HCT116 (cell line): Measurements from ENCODE around the gene CFAP45. TPM values are rescaled to one million over a fixed set of nuclear protein-coding genes. Genes with fewer than 3 reads are reported as not detected.

Experiments used
- ATAC-seq: fragments of 200-7000 bp; cut with Tn5 transposase; 2 replicates; pipeline ENCODE4 v1.9.1; 2020; ENCODE audit warnings: mild to moderate bottlenecking, moderate library complexity
- BruUV-seq: library from RNA; stranded (reverse); fragments of 400-500 nt; replicated peaks from 2 replicates; lab custom pipeline; 2021; lab: Mats Ljungman, UMichigan
- CTCF ChIA-PET: fragments of 300-600 bp; sonication (Branson Sonifier 250); formaldehyde crosslinking; loops from one replicate; lab custom pipeline; 2021; ENCODE audit warnings: antibody characterized with exemption; lab: Charles Lee
- POLR2A ChIA-PET: fragments of 300-600, 350-600 bp; sonication (Branson Sonifier 250); formaldehyde crosslinking; loops from one replicate; lab custom pipeline; 2021; ENCODE audit warnings: antibody characterized with exemption; lab: Charles Lee
- RAD21 ChIA-PET, 2 experiments: fragments of 300-600 bp; sonication (Branson Sonifier 250); formaldehyde crosslinking; loops; one replicate each; lab custom pipeline; 2023; ENCODE audit warnings: low total read pairs in 2 of 2; ENCODE audit not compliant: uncharacterized antibody in 2 of 2, unreplicated experiment in 2 of 2, low non-redundant PET in 1 of 2; lab: Charles Lee
- DNase-seq: peaks from one replicate; pipeline ENCODE4 v3.0.0-alpha.2; 2010; ENCODE audit warnings: low read depth, low spot score
- H2AFZ ChIP-seq: fragments of 200-600 bp; shearing (Covaris generic), sonication (generic); 2 replicates; pipeline ENCODE4 v1.6.1; 2017; ENCODE audit warnings: low read depth, mixed run types, mixed read lengths, antibody characterized with exemption, low read length; ENCODE audit not compliant: poor library complexity, severe bottlenecking
- H3K27ac ChIP-seq: 2 replicates; pipeline ENCODE4 v1.5.1; 2012; ENCODE audit warnings: low read depth, low read length
- H3K27me3 ChIP-seq: fragments of 200-600 bp; sonication (generic); 2 replicates; pipeline ENCODE4 v1.6.1; 2016; ENCODE audit warnings: mixed run types, low read length, mixed read lengths; ENCODE audit not compliant: insufficient read depth
- H3K36me3 ChIP-seq, 2 experiments: fragments of 200-500 bp in 1 of 2; fragments of 200-600 bp in 1 of 2; sonication (Bioruptor generic) in 1 of 2; sonication (generic) in 1 of 2; 2 replicates each; pipeline versions ENCODE4 v1.5.1 to v1.6.1; 2014 to 2016; ENCODE audit warnings: low read length in 2 of 2, inconsistent platforms in 1 of 2, mixed read lengths in 1 of 2, mixed run types in 1 of 2; ENCODE audit not compliant: insufficient read depth in 2 of 2, control insufficient read depth in 1 of 2
- H3K4me1 ChIP-seq, 2 experiments: fragments of 200-600 bp in 1 of 2; sonication (generic) in 1 of 2; 2 replicates each; pipeline versions ENCODE4 v1.5.1 to v1.6.1; 2012 to 2017; ENCODE audit warnings: low read length in 2 of 2, inconsistent platforms in 1 of 2, mild to moderate bottlenecking in 1 of 2, mixed read lengths in 1 of 2, mixed run types in 1 of 2, moderate library complexity in 1 of 2; ENCODE audit not compliant: insufficient read depth in 2 of 2, control insufficient read depth in 1 of 2
- H3K4me2 ChIP-seq: fragments of 200-600 bp; sonication (generic); 2 replicates; pipeline ENCODE4 v1.6.1; 2017; ENCODE audit warnings: mixed run types, low read length, mixed read lengths
- H3K4me3 ChIP-seq, 2 experiments: fragments of 200-600 bp in 1 of 2; sonication (generic) in 1 of 2; replicated peaks in 1 of 2; 2 replicates each; pipeline ENCODE4 v1.5.1; 2011 to 2016; ENCODE audit warnings: low read length in 2 of 2, control low read depth in 1 of 2, low read depth in 1 of 2, mild to moderate bottlenecking in 1 of 2, mixed read lengths in 1 of 2, mixed run types in 1 of 2
- H3K79me2 ChIP-seq: fragments of 200-600 bp; sonication (generic); 2 replicates; pipeline ENCODE4 v1.6.1; 2017; ENCODE audit warnings: mild to moderate bottlenecking, mixed run types, low read length, moderate library complexity, mixed read lengths; ENCODE audit not compliant: insufficient read depth
- H3K9ac ChIP-seq: fragments of 200-600 bp; sonication (generic); 2 replicates; pipeline ENCODE4 v1.6.1; 2016; ENCODE audit warnings: low read length, mixed read lengths
- H3K9me2 ChIP-seq: fragments of 200-600 bp; sonication (generic), shearing (Covaris generic); 2 replicates; pipeline ENCODE4 v1.6.1; 2017; ENCODE audit warnings: mixed run types, mild to moderate bottlenecking, moderate library complexity; ENCODE audit not compliant: insufficient read depth
- H3K9me3 ChIP-seq, 2 experiments: fragments of 200-500 bp in 1 of 2; fragments of 200-600 bp in 1 of 2; sonication (Bioruptor generic) in 1 of 2; sonication (generic) in 1 of 2; 2 replicates each; pipeline ENCODE4 v1.6.1; 2014 to 2017; ENCODE audit warnings: low read length in 2 of 2, mixed read lengths in 2 of 2, inconsistent platforms in 1 of 2, low read depth in 1 of 2, mild to moderate bottlenecking in 1 of 2, mixed run types in 1 of 2, moderate library complexity in 1 of 2; ENCODE audit not compliant: control insufficient read depth in 1 of 2, insufficient read depth in 1 of 2
- H4K20me1 ChIP-seq: fragments of 200-600 bp; sonication (generic), shearing (Covaris generic); 2 replicates; pipeline ENCODE4 v1.6.1; 2017; ENCODE audit warnings: mixed run types, mild to moderate bottlenecking, moderate library complexity; ENCODE audit not compliant: insufficient read depth
- ATF3 ChIP-seq: IDR thresholded peaks from 2 replicates; pipeline ENCODE4 v1.6.1; 2012
- CEBPB ChIP-seq: IDR thresholded peaks from 2 replicates; pipeline ENCODE4 v1.6.1; 2012; ENCODE audit warnings: low read depth
- CTCF ChIP-seq, 3 experiments: fragments of 200-600 bp in 1 of 3; sonication (generic) in 1 of 3; IDR thresholded peaks in 2 of 3; conservative IDR thresholded peaks in 1 of 3; 2 replicates each; pipeline ENCODE4 v1.5.1; 2012 to 2017; ENCODE audit warnings: low read depth in 2 of 3, low read length in 2 of 3, antibody characterized with exemption in 1 of 3, borderline replicate concordance in 1 of 3, control low read depth in 1 of 3, mild to moderate bottlenecking in 1 of 3, mixed read lengths in 1 of 3, mixed run types in 1 of 3, moderate library complexity in 1 of 3; ENCODE audit not compliant: insufficient read depth in 1 of 3
- EGR1 ChIP-seq: IDR thresholded peaks from 2 replicates; pipeline ENCODE4 v1.6.1; 2012; ENCODE audit warnings: low read depth
- ELF1 ChIP-seq: IDR thresholded peaks from 2 replicates; pipeline ENCODE4 v1.6.1; 2012; ENCODE audit warnings: low read depth, borderline replicate concordance
- EZH2 ChIP-seq: fragments of 200-600 bp; sonication (generic); IDR thresholded peaks from 2 replicates; pipeline ENCODE4 v1.6.1; 2017; ENCODE audit warnings: antibody characterized with exemption, mixed run types
- EZH2phosphoT487 ChIP-seq: fragments of 200-600 bp; IDR thresholded peaks from 2 replicates; pipeline ENCODE4 v1.6.1; 2018; ENCODE audit warnings: antibody characterized with exemption, borderline replicate concordance
- JUND ChIP-seq: IDR thresholded peaks from 2 replicates; pipeline ENCODE4 v1.6.1; 2012
- MAX ChIP-seq: IDR thresholded peaks from 2 replicates; pipeline ENCODE4 v1.6.1; 2012
- POLR2A ChIP-seq: IDR thresholded peaks from 2 replicates; pipeline ENCODE4 v1.7.0; 2011; ENCODE audit warnings: borderline replicate concordance; ENCODE audit not compliant: insufficient read depth, insufficient read length; ENCODE audit errors: extremely low read depth
- RAD21 ChIP-seq: IDR thresholded peaks from 2 replicates; pipeline ENCODE4 v1.6.1; 2012; ENCODE audit warnings: low read depth, mild to moderate bottlenecking
- REST ChIP-seq: IDR thresholded peaks from 2 replicates; pipeline ENCODE4 v1.6.1; 2012; ENCODE audit warnings: low read depth
- SIN3A ChIP-seq: IDR thresholded peaks from 2 replicates; pipeline ENCODE4 v1.6.1; 2012; ENCODE audit warnings: low read depth
- SP1 ChIP-seq: IDR thresholded peaks from 2 replicates; pipeline ENCODE4 v1.6.1; 2012; ENCODE audit warnings: low read depth
- TCF7L2 ChIP-seq: IDR thresholded peaks from 2 replicates; pipeline ENCODE4 v1.7.0; 2011; ENCODE audit warnings: borderline replicate concordance, inconsistent platforms; ENCODE audit not compliant: insufficient read depth, insufficient read length; ENCODE audit errors: extremely low read depth
- YY1 ChIP-seq: IDR thresholded peaks from 2 replicates; pipeline ENCODE4 v1.6.1; 2011; ENCODE audit warnings: low read length, low read depth, moderate library complexity, mild to moderate bottlenecking; ENCODE audit not compliant: insufficient replicate concordance; ENCODE audit errors: extremely low read depth
- ZFX ChIP-seq: fragments of 450-650 bp; IDR thresholded peaks from 2 replicates; pipeline ENCODE4 v1.6.1; 2017
- ZNF274 ChIP-seq: fragments of 200-500 bp; sonication (Bioruptor generic); IDR thresholded peaks from 2 replicates; pipeline ENCODE4 v1.6.1; 2014; ENCODE audit warnings: mild to moderate bottlenecking, low read depth, low read length, inconsistent platforms
- intact Hi-C: fragments of 100-400 bp; cut with micrococcal nuclease; formaldehyde crosslinking; loops from 2 replicates; pipeline ENCODE4 v1.10.0; 2022
- total RNA-seq: library from RNA; stranded (reverse); gene quantifications from one replicate; pipeline ENCODE4 v1.2.1, GENCODE V29; 2021; ENCODE audit not compliant: unreplicated experiment
- TF ChIP-seq, protein P1 (sequence below): IDR thresholded peaks from 2 replicates; pipeline ENCODE4 v1.6.1; 2011; ENCODE audit warnings: mild to moderate bottlenecking, low read length, moderate library complexity; ENCODE audit not compliant: insufficient replicate concordance; ENCODE audit errors: extremely low read depth

Gene CFAP45
- total RNA-seq, 1 experiment from 2014 or later: 0.59 TPM

- no peaks in the 10 kb centered on the region for H3K9me2 ChIP-seq
- H3K4me1 ChIP-seq: peaks cover 14 to 25% of the 10 kb centered on the region in 2 experiments
- ChIA-PET CTCF (interaction anchor here (2.4 kb wide), 1 partner anchor 65 kb away, joined by 10 read pairs; no protein-coding TSS in a partner anchor), POLR2A (no interaction called here), RAD21 (no interaction called here)
- no peak overlapping the region for H3K9ac ChIP-seq
- DNase-seq: no peak
- H3K9me3 ChIP-seq: no peaks in the 10 kb centered on the region
- no peaks in the 10 kb centered on the region for H3K79me2 ChIP-seq
- H4K20me1 ChIP-seq: no peaks in the 10 kb centered on the region
- intact Hi-C loops: no loop called here
- no peak overlapping the region for H3K4me3 ChIP-seq
- no peak for ATAC-seq
- BruUV-seq: no TSS peak
- TF ChIP-seq EZH2 (no peak), ELF1 (no peak), RAD21 (no peak), SIN3A (no peak), CTCF (IDR thresholded peaks at IDR 0.05 in 2 of 3, conservative IDR thresholded peaks at IDR 0.05 in 1 of 3; ENCODE audit: borderline replicate concordance in 1 of 3, insufficient read depth in 1 of 3, low read depth in 2 of 3, low read length in 2 of 3) (no peak), EZH2phosphoT487 (no peak), YY1 (no peak), REST (no peak), ZFX (no peak), POLR2A (no peak), JUND (no peak), SP1 (no peak), ATF3 (no peak), MAX (no peak), ZNF274 (no peak), EGR1 (no peak), TCF7L2 (no peak), CEBPB (no peak)
- TF ChIP-seq, protein P1, sequence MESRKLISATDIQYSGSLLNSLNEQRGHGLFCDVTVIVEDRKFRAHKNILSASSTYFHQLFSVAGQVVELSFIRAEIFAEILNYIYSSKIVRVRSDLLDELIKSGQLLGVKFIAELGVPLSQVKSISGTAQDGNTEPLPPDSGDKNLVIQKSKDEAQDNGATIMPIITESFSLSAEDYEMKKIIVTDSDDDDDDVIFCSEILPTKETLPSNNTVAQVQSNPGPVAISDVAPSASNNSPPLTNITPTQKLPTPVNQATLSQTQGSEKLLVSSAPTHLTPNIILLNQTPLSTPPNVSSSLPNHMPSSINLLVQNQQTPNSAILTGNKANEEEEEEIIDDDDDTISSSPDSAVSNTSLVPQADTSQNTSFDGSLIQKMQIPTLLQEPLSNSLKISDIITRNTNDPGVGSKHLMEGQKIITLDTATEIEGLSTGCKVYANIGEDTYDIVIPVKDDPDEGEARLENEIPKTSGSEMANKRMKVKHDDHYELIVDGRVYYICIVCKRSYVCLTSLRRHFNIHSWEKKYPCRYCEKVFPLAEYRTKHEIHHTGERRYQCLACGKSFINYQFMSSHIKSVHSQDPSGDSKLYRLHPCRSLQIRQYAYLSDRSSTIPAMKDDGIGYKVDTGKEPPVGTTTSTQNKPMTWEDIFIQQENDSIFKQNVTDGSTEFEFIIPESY: no peak
- H3K4me2 ChIP-seq: no peak overlapping the region
- H2AFZ ChIP-seq: no peak overlapping the region
- no peaks in the 10 kb centered on the region for H3K27me3 ChIP-seq
- H3K36me3 ChIP-seq: no peaks in the 10 kb centered on the region
- no peak overlapping the region for H3K27ac ChIP-seq
Observed at GRCh38 chr1:159942632-159943277, 42.8 kb upstream of the CFAP45 start.
